HG03159 (cell line): Measurements from ENCODE around the gene KIF1A.

Experiments
- ATAC-seq: cut with Tn5 transposase; IDR thresholded peaks from one replicate; pipeline ENCODE4 v1.9.1; 2021; ENCODE audit warnings: mild to moderate bottlenecking, moderate library complexity; ENCODE audit not compliant: unreplicated experiment

KIF1A gene

DNA sequence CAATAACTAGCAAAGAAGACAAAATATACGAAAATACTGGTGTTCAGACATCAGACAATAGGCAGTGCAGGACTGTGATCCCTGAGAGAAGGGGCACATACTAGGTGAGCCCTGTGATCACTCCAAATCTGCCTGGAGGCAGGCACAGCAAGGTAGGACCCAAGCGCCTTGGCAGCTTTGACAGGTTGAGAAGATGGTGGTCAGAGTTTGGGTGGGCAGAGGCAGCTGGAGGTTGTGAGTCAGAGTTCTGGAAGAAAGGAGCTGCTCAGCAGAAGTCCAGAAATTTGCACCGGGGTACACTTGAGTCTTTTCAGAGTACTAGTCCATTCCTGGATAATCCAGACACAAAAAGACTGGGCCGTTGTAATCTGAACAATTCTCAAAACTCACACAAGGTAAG is 14.0 kb downstream of the KIF1A start:
- ATAC-seq: no peak

DNA sequence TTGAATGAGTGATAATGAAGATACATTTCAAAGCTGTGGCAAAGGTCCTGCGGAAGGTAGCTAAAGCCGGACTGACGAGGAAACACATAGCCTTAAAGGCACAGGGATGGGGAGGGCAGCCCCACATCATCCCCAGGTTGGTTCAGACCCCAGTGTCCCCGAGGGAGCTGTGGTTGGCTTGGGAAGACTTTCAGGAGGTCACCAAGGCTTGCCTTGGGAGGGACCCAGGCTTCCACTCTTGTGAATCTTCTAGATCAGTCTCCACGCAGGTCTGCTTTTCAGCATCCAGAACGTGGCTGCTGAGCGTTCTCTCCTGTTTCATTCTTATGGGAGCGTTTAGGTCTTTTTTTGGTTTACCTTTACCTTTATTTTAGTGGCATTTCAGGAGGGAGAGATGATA is 16.8 kb downstream of the KIF1A start:
- no peak for ATAC-seq

DNA sequence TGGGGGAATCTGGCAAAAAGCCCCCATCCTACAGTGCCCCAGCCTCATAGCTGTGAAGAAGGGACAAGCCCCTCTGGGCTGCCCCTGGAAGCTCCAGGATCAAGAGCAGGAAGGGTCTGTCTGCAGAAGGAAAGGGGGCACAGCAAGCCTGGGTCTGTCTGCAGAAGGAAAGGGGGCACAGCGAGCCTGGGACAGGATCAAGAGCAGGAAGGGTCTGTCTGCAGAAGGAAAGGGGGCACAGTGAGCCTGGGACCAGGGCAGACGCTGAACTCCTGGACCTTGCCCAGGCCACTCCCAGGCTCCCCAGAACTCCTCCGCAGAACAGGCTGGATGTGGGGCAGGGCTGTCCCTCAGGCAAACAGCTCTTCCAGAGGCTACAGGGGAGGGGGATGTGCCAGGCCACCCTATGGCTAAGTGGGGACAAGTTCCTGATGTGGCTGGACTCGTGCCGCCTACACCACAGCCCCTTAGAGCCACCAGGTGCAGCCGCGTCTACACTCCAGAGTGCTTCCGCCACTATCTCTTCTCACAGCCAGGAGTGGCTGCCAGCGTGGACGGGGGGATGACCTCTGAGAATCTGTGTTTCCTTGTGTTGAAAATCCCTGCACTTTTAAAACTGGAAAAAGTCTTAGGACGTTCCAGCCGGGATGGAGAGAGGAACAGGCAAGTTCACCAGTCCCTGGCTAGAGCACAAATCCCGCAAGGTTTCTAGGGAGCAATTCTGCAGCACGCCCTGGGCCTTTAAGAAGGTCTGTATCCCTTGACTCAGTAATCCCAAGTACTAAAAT is 20.8 kb downstream of the KIF1A start:
- no peak for ATAC-seq

DNA sequence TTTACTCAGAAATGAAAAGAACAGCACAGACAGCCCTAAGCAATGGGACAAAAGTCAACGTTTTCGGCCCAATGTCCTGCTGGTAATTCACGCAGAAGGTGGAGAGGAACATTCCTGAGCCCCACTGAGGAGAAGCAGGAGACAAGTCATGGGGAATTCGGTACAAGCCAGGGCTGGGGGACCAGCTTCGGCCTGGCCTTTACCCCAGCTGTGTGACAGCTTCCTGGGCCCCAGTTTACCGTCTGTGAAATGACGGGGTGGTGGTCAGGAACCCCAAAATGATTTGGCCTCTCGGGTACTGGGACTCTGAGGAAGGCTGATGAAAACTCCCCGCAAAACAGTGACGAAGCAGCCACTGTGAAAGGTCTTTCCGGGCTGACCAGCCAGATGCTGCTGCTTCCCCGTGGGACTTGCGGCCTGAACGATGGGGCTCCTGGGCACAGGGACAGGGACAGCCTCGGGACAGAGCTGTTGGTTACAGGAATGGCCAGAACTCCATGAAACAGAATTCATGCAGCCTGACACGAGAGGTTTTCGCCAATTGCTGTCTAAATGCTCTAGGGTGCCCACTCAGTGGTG is 21.6 kb downstream of the KIF1A start:
- no peak for ATAC-seq

DNA sequence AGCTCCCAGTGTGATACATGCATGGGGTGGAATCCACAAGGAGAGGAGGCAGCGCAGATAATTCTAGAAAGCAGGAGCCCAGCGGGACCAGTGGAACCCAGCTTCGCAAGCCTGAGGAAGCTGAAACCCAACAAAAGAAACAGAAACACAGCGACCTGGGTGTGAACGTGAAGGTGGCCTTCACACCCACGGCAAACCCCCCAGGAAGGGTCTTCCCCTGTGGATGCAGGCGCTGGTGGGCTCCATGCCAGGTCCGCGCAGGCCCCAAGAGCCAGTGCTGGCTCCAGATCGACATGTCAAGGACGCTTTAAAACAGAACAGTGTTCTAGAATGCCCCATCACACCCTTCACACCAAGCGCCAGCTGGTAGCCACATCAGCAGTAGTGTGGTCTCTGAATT is 22.1 kb downstream of the KIF1A start:
- ATAC-seq: no peak

DNA sequence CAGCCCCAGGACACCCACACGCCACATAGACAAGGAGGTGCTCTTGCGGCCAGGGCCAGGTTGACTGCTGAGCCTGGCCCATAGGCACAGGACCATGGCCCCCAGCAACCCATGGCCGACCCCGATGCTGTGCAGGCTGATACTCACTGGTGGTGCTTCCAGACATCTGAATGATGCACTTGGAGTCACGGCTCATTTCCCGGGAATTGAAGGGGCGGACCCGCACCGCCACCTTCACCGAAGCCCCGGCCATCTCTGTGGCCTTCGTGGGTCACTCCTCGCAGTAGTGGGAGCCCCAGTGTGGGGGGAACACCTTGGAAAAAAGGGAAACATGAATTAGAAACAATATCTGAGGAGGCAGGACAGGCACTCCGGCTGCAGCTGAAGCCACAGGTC is 22.5 kb downstream of the KIF1A start:
- ATAC-seq: no peak

- ATAC-seq: no peak
Measured at GRCh38 chr2:240796543-240797499, 23.2 kb downstream of the KIF1A start.

GRCh38 chr2:240795916-240796510 is 24.0 kb downstream of the KIF1A start:
- ATAC-seq: no peak

DNA sequence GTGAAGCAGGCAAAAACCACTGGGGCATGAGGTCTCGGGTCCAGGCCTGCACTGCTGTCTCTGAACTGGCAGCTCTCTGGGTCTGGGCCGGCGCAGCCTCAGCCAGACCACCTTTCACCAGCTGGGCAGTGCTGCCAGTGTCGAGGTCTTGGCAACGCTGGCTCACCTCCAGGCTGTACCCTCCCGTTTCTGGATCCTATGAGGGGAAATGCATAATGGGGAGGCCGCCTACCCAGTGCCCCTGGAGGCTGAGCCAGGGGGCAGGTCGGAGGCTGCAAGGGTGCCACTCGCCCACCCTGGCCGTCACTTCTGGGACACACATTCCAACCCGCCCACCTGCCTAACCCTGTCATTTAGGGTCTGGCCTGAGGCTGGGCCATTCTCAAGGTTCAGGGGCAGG is 24.6 kb downstream of the KIF1A start:
- ATAC-seq: no peak

- ATAC-seq: no peak
Measured at GRCh38 chr2:240794178-240794721, 25.8 kb downstream of the KIF1A start.

DNA sequence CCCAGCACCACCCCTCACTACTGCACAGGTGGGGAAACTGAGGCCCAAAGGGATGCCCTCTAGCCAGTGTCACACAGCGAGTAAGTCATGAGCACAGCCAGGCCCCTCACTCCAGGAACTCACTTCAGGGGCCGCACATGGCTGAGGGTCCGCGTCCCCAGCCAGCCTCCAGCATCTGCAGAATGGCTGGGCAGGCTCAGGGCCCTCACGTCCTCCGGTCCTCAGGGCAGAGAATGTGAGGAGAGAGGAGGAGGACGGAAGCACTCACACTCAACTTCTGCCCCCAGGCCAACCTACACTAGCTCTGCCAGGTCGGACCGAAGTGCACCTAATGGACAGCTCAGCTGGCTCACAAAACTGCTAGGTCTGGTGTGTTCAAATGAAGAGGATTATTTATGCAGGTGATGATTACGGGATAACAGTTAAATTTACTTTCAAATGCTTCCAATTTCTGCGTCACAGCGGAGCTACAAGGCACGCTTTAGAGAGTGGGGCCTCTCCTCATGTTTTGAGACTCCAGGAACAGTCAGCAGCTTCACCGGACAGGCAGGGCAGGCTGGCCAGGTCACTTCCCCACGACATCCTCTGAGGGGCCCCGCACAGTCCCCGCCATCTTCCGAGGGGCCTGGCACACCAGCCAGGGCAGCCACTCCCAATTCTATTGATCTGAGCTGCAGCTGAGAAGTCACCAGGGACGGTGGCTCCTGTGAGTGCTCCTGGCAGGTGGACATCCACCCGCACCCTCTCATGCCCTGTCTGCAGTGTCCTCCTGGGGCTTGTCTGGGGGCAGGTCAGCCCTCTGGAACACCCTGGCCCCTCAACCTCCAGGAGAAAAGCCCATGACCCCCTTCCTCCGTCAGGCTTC is 26.5 kb downstream of the KIF1A start:
- no peak for ATAC-seq

- no peak for ATAC-seq
Measured at GRCh38 chr2:240792629-240793312, 27.2 kb downstream of the KIF1A start.

GRCh38 chr2:240791821-240792628 is 28.0 kb downstream of the KIF1A start:
- ATAC-seq: no peak

- no peak for ATAC-seq
Measured at GRCh38 chr2:240791221-240791800, 28.7 kb downstream of the KIF1A start.

DNA sequence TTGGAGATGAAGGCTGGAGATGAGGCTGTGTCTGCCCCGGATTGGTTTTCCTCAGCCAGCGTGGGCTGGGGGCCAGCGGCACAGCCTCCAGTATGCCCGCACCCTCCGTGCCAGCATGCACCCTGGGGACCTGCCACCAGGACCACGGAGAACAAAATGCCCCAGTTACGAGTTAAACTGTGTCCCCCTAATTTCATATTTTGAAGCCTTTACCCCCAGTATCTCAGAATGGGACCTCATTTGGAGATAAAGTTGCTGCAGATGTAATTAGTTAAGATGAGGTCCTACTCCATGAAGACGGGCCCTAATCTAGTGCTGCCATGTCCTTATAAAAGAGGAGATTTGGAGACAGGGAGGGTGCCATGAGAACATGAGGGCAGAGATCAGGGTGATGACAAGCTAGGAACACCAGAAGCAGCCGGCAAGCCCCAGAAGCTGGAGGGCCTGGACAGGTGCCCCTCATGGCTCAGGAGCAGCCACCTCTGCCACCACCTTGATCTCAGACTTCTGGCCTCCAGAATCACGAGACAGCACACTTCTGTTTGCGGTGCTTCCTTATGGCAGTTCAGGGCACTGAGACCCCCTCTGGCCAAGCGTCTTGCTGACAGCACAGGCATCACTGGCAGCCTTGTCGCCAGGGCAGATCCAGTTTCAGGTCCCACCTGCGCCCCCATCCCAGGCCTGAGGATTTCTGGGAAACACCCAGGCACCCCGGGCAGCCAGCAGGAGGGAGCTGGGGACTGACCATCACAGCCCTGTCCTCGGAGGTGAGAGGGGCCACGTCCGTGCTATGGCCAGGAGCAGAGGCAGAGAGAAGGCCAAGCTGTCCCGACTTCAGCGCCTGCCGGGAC is 29.4 kb downstream of the KIF1A start:
- no peak for ATAC-seq

- ATAC-seq: no peak
Measured at GRCh38 chr2:240789501-240790369, 30.3 kb downstream of the KIF1A start.
